HG03571 (cell line): Measurements from ENCODE around the gene KANK4.
A peak's percentile ranks its signal among the peaks of the same experiment; 100 is the strongest.
"Not testable (repeated sequence)": the region's sequence is repeated elsewhere in the genome, so short reads cannot be mapped to it uniquely, and the experiment has no call there.

ENCODE experiments used
- ATAC-seq: cut with Tn5 transposase; IDR thresholded peaks from one replicate; pipeline ENCODE4 v1.9.1; 2021; ENCODE audit not compliant: unreplicated experiment

Gene KANK4

DNA sequence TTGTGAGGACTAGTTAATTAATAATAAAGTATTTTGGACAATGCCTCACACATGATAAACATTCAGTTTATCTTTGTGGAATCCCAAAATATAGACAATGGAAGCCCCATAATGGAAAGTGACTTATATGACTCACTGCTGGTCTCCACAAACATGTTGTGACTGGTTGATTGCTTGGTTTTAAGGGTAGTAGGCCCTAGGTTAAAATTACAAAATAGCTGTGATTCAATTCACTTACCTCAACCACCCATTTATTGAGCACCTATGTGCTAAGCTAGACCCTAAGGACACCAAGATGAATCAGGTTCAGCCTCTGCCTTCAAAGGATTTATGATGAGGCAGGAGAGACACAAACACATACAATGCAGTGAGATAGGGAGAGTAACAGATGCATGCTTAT lies 42.4 kb downstream of the KANK4 start:
- ATAC-seq: no peak

DNA sequence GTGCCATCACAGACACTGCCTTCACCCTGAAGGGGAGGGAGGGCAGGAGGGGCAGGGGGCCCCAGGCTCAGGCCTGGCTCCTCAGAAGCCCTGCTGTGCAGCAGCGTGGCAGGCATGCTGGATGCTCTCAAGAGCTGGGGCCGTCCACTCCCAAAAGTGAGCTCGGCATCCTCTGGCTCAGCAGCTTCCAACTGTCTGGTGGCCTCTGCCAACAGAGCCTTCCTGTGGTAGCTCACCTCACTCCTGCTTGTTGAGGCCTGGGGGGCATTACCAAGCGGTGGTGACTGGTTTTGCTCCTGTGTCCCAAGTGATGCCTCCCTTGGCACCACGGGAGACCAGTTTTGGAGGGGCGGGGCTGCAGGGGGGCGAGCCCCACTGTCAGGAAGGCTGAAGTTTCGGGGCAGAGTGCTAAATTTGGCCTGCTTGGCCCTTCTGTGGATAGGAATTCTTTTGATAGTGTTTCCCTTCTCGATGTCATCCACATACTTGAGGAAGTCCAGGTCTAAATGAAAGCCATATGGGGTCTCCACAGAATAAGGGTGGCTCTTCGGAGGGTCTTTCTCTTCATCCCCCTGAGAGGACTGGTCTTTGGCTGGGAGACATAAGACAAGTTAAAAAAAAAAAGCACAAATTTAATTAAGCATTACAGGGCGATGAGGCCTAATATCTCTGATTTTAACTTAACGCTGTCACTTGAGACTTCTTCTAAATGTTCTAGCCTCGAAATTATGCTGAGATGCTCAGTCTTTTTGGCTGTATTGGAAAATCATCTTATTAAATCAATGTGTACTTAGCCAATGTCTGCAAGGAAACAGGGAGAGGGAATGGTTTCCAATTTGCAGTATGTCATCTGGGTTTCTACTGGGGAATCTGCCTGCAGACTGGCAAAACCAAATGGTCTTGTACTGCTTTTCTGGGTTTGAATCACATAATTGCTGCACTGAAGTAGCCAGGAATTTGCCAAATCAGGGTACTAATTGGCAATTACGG lies 44.4 kb downstream of the KANK4 start:
- ATAC-seq: no peak

DNA sequence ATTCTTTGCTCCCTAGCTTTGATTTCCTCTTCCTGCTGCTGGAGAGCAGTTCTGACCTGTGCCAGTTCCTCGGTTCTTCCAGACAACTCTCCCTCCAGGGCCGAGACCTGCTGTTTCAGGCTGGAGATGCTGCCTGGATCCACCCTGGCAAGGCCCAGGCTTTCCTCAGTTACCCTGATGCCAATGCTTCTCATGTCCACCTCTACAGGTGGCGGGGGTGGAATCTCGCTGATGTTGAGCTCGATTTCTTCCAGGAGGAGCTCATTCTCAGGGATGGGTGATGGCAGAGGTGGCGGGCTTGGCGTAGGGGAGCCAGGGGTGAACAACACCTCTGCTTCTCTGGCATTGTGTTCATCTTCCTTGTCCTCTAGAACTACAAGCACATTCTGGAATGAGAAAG lies 45.3 kb downstream of the KANK4 start:
- no peak for ATAC-seq

DNA sequence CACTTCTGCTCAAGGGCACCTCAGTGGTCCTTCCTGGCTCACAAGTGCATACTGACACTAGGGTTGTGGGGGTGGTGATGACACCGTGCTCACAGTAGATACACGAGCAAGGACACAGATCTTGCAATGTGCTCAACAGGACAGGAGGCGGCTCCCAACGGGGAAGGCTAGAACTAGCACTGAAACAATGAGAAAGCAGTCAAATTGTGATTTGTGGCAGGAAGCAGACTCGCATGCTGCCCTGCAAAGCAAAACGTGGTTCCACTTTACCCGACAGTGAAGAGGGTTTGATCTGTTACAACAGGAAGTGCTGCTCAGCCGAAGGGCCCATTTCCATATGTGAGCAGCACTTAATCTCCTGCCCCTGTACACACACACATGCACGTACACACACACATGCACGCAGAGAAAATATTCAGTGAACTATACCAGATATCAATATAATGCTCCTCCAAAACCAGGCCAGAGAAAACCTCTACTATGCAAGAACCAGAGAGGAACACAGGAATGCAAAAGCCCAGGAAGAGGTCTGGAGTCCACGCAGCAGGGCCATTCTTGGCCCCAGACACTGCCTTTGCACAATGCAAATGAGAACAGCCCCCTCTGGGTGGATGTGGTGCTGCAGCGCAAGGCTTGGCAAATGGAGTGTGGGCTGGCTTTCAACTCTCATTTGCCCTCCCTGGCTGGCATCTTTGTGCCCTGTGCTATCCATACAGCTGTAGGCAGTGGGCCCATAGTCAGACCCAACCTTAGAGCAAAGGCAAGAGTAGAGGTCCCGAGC lies 47.1 kb downstream of the KANK4 start:
- ATAC-seq: peak; percentile 88

DNA sequence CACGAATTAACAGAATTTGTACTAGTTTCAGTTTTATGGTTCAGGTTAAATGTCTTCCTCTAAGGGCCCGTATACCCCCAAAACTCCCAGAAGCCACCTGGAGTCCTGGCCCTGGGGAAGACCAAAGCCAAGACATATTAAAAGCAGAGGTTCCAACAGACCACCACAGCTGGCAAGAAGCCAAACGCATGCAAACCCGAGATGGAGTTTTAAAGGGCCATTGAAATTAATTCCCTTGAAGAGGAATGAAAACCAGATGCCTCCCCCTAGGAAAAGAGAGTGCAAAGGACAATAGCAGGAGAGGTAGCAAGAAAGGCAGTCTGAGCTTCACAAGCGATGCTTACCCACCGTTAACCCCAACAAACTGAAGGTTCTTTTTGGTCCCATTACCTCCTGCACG lies 48.1 kb downstream of the KANK4 start:
- ATAC-seq: no peak

DNA sequence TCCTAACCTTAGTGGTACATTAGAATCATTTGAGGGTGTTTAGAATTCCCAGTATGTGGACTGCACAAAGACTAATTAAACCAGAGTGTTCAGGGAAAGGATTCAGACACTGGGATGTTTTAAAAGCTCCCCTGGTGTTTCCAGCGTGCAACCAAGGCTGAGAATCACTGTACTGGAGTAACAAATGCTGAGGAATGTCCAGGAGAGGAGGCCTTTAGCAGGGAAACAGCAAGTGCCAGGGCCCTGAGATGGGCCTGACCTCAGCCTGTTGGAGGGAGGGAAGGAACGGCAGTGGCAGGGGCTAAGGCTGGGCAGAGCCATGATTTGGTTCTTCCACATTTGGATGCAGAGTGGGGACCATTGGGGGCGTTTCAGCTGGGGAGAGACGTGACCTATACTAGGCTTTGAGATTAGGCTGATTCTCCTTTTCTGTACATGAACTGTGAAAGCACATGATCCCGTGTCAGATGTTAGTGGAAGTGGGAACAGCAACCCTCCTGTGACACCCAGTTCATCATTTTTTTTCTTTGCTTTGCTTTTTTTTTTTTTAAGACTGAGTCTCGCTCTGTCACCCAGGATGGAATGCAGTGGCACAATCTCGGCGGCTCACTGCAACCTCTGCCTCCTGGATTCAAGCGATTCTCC lies 49.3 kb downstream of the KANK4 start:
- no peak for ATAC-seq

DNA sequence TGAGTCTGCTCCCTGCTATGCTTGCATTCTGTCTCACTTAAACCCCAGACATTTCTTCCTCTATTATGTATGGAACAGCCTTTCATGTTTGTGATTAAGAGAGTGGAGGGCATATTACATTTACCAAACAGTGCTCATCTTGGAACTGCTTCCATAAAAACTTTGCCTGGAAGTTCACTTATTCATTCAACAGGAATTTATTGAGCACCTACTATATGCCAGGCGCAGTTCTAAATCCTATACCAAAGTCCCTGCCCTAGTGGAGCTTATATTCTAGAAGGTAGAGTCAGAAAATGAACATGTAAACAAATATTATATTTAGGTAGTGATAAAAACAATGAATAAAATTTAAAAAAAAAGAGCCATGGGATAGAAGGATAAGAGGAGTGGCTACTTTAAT lies 49.8 kb downstream of the KANK4 start:
- no peak for ATAC-seq

DNA sequence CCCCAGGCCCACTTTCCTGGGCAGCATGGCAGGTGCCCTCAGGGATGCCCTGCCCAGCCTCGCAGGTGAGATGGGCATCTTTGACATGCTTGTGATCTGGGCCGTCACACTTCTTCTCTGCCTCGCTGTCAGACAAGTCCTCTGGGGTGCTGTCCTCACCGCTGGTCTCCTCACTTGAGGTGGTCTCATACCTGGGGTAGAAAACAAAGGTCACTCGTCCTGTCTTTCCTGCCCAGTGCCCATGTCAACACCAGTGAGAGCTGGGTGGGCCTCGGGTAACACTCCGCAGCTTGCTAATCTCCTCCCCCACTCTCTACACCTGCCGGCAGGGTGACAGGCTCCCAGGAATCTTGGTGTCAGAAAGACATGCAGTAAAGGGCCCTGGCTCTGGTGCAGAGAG lies 50.9 kb downstream of the KANK4 start:
- ATAC-seq: no peak

DNA sequence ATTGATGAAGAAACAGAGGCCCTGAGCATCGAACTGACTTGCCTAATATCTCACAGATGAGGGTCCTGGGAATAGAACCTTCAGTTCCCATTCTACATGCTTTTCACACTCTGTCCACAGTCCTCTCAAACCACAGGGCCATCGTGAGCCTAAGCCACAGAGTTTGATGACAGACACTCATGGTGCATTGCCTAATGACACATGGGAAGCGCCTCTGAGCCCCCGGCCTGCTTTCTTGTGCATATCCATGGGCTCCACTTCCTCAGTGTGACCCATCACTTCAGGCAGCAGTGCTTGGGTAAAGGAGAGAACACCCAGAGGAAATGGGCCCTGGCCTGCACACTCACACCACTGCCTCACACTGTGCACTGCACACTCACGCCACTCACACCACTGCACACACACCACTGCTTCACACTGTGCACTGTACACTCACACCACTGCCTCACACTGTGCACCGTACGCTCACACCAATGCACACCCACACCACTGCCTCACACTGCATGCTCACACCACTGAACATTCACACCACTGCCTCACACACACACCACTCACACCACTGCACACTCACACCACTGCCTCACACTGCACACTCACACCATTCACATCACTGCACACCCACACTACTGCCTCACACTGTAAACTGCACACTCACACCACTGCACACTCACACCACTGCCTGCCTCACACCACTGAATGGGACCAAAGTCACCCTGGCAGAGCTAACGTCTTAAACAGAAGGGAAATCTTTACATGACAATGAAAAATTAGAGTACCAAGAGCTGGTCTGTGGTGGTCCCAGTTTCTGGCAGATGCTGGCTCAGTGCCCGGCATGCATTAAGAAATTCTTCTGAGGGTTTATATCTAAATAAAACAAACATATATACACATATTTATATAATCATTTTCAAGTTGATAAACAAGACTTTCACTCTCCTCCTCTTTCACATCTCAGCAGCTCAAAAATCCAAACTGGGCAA lies 53.0 kb downstream of the KANK4 start:
- ATAC-seq: no peak

DNA sequence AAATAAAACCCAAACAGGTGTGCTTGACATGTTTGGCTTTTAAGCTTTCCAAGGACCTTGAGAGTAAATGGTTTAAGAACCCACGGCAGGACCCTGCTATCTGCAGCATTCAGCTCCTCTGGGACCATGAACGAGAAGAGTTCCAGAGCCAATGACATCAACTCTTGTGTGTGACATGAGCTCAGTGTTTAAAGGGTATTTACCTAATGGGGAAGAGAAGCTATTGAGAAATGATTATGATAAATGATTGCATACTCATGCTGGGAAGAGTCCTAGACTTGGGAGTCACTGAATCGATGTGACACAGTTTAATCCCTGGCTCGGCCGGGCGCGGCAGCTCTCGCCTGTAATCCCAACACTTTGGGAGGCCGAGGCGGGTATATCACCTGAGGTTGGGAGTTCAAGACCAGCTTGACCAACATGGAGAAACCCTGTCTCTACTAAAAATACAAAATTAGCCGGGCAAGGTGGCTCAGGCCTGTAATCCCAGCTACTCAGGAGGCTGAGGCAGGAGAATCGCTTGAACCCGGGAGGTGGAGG lies 55.4 kb downstream of the KANK4 start:
- no peak for ATAC-seq

DNA sequence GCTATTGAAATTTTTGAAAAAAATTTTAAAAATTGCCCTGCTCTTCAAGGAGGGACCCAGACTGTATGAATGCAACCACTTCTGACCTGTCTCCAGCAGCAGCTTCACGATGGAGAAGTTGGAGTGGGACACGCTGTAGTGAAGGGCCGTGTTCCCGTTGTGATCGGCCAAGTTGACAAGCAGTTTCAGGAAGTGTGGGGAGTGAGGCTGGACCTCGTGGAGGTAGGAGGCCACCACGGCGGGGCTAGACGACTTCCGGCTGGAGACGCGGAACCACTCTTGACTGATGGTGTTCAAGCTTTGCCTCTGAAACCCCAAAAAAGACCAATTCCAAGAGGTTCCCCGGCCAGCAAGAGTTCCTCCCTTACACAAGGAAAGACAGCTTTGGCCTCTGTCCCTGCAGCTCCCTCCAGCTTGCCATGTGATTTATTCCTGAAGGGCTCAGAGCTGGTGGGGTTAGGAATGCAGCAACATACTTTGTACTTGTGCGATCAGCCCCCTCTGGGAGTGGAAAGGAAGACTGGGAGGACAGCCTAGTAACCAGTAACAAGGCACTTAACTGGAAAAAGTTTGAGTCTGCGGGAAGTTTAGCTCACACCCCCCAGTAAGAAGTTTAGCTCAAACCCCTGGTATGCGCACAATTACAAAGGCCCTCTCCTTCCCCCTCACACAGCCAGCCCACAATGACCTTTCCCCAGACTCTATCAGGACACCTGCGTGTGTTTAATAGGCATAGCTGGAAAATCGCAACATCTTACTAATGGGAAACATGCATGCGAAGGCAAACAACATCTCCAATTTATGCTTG lies 56.0 kb downstream of the KANK4 start:
- ATAC-seq: no peak

DNA sequence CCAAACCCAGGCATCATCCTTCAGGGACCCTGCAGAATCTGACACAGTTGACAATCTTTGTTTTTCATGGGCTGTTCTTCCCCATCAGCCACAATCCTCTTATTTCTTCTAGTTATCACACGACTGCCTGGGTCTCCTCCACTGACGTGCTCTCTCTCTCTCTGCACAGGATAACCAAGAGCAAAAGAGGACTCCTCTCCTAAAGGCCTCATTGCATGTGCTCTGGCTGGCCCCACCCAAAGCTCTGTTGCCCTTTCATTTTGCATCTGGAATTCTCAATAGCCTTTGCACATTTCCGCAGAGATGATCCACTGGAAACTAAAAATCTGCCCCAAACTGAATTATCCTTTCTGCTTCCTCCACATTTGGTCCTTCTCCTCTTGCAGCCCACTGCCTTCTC lies 58.5 kb downstream of the KANK4 start:
- no peak for ATAC-seq

DNA sequence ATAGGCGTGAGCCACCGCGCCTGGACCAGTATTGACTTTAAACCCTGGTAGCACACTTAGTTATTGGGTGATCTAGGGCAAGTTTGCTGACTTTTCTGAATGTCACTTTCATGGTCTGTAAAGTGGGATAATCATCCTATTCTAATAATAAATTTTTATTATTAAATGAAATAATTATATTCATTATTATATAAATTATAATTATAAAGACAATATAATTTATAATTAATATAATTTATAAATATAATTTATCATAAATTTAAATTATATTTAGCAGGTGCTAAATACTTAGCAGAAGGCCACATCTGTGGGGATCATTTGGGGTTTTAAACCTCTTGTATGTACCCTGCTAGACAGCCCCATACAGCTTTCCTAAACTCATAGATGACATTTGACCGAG lies 59.7 kb downstream of the KANK4 start:
- ATAC-seq: no peak

DNA sequence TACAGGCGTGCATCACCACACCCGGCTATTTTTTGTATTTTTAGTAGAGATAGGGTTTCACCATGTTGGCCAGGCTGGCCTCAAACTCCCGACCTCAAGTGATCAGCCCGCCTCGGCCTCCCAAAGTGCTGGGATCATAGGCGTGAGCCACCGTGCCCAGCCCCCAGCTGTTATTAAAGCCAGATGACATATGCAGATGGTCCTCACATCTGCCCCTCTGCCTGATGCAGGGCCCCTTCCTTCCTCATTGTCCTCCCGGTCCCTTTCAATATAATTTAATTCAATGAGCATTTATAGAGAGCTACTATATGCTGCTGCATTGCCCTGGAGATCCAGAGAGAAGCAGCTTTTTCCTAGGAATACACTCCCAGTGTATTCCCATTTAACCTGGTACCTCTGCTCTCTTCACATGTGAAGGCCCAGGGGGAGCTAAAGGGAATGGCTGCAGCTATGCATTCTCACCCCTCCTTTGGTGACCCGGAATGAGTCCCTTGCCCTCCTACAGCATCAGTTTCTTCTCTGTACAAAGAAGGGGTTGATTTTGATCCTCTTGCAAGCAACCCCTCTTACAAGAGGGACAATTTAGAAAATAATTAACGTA lies 69.0 kb downstream of the KANK4 start:
- ATAC-seq: no peak

DNA sequence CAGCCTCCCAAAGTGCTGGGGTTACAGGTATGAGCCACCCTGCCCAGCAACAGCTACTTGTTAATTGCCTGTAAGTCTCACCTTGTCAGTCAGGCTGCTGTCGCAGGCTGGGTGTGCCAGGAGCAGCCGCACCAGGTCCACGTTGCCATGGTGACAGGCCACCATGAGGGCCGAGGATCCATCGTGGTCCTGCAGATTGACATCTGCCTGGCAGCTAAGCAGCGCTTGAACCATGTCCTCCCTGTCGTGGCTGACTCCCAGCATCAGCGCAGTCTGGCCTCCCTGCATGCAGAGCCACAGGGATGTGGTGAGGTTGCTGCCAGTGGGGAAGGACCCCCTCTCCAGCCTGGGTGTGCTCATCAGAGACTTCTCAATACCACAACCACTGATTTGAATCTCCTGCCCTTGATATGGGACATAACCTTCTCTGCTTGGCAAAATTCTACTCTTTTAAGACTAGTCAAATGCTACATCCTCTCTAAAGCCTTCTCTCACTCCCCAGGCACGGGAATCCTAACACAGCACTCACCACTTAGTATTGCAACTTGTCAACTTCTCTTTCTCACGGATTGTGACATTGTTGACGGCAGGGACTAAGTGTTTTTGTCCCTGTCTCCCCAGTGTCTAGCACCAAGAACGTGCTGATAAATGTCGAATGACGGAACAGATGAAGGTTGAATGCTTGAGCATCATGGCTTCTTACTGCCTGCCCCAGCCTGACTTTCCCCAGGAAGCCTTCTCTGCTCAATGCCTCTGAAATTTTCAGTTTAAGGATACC lies 71.7 kb downstream of the KANK4 start:
- ATAC-seq: no peak

DNA sequence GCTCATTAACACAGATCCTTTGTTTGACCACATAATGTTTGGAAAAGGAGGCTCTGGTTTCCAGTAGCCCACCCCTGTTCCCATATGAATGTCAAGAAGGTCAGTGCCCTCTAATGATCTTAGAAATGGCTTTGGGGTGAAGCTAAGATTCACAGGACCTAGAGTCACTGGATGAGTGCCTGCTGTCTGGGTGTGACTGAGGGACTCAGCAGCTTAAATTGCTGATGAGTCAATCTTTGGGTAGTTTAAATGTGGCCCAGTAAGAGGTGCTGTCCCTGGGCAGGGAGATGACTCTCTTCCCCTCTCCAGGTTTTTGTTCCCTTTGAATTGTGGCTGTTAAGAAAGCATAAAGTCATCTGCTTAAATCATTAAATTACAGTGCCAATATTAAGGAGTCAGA lies 74.0 kb downstream of the KANK4 start:
- ATAC-seq: no peak

DNA sequence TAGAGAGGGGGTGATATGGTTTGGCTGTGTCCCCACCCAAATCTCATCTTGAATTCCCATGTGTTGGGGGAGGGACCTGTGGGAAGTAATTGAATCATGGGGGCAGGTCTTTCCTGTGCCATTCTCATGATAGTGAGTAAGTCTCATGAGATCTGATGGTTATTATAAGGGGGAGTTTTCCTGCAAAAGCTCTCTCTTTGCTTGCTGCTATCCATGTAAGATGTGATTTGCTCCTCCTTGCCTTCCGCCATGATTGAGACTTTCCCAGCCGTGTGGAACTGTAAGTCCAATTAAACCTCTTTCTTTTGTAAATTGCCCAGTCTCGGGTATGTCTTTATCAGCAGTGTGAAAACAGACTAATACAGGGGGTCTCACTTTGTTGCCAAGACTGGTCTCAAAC lies 74.9 kb downstream of the KANK4 start:
- ATAC-seq: not testable (repeated sequence)
